HG02938 (cell line): ENCODE results near the gene TMEM242.

ENCODE experiments used
- ATAC-seq: cut with Tn5 transposase; IDR thresholded peaks from one replicate; pipeline ENCODE4 v1.9.1; 2021; ENCODE audit warnings: mild to moderate bottlenecking, moderate library complexity; ENCODE audit not compliant: unreplicated experiment

The TMEM242 gene

DNA sequence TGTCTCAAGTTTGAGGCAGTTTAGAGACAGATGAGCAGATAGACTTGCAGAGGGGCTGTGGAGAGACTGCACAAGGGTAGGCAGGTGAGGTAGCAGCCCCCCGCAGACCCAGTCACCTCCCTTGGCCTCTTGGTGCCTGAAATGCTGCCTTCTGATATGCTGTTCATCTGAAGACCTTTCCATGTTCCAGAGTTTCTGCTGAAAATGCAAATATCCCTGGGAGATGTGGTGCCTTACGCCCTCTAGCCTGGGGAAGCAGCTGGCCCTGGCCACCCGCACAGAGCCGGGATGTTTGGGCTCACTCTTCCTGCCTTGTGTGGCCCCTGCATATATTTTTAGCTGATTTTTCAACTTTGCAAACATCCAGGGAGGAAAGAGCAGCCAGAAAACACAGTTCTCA is 51.4 kb downstream of the TMEM242 start:
- no peak for ATAC-seq

DNA sequence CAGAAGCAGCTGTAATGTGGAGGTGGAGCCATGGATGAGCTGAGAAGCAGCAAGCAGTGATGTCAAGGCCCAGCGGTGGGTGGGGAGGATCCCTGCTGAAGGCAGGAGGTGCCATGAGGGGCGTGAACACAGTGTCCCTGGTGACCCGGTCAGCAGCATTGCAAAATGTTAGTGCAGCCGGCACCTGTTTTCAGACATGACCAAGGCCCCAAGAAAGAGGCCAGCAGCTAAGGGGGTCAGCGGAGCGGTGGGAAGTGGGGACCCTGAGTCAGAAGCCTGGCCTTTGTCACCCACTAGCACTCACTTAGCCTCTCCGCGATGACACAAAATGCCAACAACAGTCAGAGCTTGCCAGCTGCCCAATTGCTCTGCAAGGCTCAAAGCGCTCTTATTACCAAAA is 51.9 kb downstream of the TMEM242 start:
- no peak for ATAC-seq

DNA sequence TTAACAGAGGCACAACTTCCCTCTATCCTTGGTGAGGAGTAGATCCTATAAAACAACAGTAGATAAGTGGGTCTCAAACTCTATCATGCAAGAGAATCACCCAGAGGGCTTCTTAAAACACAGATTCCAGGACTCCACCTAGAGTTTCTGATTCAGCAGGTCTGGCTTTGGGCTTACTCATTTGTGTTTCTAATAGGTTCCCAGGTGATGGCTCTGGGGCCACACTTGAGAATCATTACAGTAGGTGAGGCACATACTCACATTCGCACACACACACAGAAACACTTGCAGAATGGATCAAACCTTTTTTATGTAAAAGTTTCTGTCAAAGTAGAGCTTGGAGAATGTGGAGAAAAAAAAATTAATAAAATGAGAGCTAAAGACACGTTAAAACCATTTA is 52.4 kb downstream of the TMEM242 start:
- no peak for ATAC-seq

DNA sequence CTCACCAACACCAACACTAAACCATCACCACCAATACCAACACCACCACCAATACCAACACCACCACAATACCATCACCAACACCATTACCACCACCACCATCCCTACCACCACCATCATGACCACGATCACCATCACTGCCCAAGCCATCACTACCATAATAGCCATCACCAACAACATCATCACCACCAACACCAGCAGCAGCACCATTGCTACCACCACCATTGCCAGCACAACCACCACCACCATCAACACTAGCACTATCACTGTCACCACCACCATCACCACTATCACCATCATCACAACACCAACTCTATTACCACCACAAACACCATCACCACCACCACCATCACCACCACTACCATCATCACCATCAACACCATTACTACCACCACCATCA is 53.0 kb downstream of the TMEM242 start:
- no peak for ATAC-seq

DNA sequence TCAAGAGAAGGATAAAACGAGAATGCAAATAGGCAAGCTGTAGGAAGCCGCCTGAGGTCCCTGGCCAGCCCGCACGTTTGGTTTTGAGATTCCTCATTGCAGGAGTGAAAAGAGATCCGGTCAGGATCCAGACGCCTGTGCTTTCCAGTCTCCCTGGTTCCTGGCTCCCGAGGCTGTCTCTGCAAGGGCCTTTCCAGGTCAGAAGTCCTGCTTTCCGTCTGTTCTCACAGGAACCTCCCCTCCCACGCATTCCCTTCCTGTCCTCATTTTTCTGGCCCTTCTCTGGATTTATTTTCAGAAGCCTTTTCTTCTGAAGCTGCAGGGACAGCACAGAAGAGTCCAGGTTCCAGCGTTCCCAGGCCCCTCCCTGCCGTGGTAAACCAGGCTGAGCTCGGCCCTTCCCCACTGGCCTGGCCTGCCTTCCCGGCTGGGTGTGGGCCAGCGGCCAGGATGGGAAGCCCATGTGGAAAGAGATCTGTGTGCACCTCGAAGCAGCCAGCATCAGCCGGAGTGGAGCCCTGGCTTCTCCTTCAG is 54.0 kb downstream of the TMEM242 start:
- no peak for ATAC-seq

DNA sequence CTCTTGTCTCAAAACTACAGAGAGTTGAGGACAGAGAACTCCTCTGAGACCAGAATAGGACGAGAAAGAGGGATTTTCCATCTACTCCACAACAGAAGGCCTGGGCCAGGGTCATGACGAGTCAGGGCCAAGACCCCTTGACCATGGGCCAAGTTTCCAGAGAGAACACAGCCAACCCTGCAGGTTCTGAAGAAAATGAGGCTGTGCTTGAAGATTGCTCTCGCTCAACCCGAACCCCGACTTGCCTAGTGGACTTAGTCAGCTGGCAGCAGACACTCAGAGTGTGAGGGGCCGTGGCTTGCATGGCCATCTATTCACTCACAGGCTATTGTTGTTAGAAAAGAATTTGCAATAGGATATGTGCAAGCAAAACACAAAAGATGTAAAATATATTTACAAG is 54.5 kb downstream of the TMEM242 start:
- no peak for ATAC-seq

DNA sequence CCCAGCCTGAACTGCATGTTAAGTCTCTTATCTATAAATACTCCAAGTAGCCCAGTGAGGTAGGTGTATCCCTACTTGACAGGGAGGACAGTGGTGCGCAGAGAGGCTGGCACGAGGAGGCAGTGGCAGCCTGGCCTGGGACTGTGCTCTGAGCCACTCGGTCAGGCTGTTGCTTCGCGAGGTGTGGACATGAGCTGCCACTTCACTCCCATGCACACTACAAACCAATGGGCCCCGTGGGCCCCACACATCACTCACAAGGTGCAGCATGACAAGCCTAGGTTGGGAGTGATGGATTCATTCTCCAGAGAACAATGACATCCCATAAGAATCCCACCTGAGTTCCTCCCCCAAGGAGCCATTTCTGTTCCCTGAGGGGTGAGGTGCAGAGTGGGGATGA is 54.9 kb downstream of the TMEM242 start:
- no peak for ATAC-seq

DNA sequence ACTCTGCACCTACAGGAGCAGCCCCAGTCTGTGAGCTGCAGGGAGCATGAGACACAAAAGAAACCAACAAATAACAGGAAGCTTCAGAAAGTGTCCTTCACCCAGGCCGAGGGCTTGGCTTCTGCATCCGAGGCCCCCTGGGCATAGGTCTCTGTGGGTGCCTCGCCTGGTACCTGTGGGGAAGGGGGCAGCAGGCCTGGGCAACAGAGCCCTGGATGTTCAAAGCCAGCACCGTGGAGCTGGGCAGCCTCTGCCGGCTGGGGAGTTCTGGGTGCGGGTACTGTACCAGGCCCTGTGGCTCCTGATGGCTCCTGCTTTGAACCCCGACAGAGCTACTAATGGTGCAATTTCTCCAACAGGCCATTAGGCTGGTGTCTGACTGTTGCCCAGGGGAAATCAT is 55.7 kb downstream of the TMEM242 start:
- no peak for ATAC-seq

DNA sequence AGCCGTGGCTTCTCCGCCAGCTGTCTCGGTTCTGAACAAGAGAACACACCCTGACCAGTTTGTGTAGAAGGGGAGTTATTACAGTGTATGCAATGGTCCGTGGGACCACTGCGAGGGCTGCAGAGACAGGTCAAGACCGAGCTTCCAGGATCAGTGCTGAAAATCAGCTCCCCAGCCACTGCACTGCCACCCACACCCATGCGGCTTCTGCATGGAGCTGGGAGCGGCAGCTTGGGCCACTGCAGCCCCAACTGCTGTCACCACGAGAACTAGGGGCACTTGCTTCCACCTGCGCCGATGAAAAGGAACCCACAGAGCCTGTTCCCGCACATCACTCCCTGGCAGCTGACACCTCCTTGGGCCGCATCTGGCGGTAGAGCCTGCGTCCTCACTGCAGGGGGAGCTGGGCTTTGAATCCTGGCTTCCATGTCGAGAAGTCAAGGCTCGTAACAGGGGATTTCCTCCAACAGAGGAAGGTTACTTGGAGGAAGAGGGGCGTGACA is 56.2 kb downstream of the TMEM242 start:
- ATAC-seq = no peak

DNA sequence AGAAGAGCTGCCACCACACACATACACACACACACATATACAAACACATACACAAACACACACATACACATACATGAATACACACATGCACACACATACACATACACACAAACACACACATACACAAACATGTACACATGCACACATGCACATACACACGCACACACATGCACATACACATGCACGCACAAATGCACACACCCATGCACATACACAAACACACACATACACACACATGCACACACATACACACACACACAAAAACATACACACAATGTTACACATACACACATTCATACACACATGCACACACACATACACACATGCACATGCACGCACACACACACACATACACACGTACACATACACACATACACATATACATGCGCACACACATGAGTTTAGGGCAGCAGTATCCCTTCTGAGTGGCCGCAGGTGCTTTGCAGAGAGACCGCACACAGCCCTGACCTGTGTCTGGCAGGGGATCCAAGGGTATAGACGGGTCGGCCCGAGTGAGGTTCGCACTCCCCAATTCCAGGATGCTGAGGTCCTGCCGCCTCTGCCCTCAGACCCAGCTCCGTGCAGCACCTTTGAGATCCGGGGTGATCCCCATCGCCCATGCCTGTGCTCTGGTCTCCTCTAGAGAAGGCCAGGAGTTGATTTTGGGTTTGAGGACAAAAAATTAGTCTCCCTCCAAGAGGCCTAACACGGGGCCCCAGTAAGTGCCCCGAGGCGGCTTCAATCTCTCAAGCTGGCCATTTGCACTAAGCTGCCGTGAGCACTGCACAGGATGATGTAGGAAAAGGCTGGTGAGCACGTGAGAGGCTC is 56.8 kb downstream of the TMEM242 start:
- no peak for ATAC-seq

DNA sequence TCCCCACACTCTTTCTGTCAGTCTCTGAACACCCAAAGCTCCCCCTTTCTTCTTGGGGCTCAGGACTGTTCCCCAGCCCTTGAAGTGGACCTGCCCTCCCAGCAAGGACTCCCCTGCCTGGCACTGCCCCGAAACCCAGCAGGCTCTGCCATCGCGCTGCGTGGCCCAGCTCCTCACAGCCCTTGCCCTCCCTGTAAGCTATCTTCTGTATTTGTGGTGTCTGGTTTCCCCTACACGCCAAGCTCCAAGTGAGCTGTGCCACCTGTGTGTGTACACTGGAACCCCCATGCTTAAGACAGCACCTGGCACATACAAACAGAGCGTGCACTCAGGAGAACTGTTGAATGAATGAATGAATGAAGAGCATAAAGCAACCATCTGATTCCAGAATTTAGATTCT is 57.7 kb downstream of the TMEM242 start:
- ATAC-seq = no peak

DNA sequence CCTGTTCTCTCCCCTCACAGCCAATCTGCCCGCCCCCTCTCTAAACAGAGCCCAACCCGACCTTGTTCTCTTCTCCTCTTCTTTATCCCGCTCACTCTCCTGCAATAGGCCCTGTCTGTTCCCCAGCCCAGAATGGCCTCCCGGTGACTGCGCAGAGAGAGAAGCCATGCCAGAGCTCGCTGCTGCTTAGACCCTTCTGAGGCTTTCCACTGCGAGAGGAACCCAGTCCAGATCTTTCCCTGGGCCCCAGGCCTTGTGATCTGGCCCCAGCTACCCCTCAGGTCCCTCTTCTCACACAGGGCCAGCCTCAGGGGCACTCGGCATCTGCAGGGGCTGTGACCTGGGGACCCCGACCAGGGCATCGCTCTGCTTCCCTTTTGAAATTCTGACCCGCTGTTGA is 58.1 kb downstream of the TMEM242 start:
- ATAC-seq = no peak

DNA sequence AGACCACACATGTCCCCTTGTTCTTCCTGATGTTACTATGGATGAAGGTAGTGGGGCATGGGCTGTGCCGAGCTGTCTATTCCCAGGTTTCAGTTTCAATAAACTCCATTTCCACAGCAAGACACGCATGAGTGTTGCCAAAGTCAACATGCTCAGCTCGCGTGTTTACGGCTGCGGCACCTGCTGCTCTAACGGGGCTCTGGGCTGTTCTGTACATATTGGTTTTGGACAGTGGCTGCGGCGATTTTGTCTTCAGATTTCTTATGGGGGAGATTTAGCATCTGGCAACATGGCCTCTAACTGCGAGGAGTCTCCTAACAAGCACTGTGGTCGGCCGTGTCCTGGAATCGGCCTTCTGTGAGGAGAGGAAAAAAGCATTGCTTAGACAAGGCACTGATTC is 58.6 kb downstream of the TMEM242 start:
- no peak for ATAC-seq

DNA sequence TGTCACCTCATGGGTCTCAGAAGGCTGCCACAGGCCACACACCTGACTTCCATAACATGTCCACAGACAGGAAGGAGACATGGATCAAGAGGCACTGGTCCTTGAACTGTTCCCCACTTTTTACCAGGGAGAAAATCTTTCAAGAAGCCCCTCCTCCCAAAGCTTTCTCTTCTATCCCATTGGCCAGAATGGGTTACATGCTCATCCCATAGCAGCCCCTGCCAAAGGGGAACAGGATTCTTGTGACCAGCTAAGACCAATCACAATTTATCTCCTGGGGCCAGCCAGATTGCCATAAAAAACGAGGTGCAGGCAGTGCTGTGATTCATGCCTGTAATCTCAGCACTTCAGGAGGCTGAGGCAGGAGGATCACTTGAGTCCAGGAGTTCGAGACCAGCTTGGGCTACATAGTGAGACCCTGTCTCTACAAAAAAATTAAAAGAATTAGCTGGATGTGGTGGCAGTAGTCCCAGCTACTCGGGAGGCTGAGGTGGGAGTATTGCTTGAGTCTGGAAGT is 59.4 kb downstream of the TMEM242 start:
- no peak for ATAC-seq

DNA sequence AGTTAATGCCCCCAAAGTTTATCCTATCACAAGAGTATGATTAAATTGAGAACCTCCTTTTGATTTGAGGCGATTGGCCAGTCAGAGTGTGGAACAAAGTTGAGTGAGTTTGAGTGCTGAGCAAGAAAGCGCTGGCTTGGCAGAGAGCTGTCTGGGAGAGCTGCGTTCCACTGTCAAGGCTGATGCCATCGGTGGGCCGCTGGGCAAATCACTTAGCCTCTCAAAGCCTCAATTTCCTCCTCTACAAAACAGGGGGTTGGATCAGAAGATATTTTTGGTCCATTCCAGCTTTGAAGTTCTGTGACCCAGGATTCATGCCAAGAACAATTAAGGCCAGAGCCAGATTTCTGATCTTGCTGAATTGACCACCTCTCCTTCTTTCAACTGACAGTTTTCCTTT is 60.2 kb downstream of the TMEM242 start:
- no peak for ATAC-seq

DNA sequence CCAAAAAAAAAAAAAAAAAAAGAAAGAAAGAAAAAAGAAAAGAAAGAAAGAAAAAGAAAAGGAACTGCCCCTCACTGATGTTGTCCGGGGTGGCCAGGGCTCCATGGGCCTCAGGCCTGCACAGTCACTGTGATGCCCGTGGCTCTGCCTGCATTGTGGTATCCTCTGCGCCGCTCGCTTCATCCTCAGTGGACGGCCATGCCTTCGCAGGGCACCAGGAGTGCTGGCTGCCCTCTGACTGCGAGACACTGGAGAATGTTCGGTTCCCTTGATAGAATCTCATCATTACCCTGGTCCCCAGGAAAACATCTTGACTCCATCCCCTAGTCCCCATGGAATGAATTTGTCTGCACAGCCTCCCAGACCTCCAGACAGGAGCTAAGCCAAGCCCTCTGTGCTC is 61.7 kb downstream of the TMEM242 start:
- ATAC-seq = no peak

DNA sequence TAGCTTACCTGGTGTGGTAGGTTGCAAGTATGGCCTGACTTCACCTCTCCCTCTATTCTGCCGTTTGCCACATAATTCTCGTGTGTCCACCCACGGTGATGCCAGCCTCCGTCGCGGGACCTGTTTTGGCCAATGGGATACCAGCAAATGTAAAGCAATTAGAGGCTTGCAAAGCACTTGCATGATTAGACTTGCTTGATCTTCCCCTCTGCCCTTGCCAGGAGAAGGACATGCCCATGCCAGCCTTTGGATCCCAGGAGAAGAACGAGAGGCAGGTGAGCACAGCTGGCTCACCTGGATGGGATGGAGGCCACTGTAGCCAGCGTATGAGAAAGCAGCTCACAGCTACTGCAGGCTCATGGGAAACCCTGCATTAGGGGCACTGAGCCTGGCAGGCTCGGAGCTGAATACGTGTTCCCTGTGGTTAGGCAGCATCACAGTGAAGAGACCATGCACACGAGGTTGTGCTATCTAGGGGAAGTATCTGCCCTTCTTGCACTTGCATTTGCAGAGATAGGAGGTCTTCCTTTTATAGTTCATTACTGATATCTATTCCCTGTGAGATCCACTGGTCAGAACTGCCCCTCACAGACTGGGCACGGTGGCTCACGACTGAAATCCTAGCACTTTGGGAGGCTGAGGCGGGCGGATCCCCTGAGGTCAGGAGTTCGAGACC is 62.4 kb downstream of the TMEM242 start:
- ATAC-seq = no peak

DNA sequence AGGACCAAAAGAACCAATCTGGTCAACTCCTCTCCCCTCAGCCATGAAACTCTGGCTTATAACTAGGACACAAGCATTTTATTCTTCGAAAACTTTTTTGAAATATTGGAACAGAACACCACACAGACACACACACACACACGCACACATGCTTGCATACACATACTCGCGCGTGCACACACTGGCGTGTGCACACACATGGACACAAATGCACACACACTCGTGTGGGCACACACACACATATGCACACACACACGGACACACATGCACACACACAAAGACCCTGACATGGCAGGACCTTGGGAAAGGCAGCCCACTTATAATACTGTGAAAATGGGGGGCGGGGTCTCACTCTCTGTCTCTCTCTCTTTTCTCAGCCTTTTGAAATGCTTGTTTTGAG is 63.9 kb downstream of the TMEM242 start:
- ATAC-seq = no peak

DNA sequence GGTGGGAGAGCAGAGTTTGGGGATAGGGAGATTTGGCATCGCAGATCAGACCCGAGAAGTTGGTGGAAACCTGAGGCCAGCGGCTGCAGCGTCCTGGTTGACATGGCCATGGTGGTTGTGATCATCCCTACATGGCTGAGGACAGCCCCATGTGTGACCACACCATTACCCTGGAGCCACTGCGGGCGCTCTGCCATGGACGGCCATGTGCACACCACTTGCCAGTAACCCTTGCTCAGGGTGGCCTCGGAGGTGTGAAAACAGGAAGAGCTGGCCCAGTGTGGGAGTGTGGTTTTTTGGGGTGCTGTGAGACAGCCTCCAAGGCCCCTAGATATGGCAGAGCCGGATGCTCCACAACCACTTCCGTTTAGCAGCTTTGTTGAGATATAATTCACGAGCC is 64.4 kb downstream of the TMEM242 start:
- no peak for ATAC-seq

DNA sequence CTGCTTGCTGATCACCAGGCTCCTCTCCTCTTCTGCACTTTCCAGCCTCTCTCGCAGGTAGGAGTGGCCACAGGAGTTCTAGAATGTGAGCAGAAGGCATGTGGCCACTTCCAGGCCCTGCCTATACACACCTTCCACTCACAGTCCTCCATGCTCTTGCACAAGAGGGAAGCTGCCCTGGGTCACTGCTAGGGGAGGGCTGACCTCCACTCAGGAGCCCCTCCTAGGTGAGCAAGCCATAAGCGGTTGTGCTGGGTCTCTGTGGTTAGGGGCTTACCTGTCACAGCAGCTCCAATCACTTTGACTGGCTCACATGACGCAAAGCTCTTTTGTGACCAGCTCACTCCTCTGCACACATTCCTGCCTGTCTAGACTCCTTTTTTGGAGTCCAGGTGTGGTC is 68.2 kb downstream of the TMEM242 start:
- ATAC-seq = no peak

DNA sequence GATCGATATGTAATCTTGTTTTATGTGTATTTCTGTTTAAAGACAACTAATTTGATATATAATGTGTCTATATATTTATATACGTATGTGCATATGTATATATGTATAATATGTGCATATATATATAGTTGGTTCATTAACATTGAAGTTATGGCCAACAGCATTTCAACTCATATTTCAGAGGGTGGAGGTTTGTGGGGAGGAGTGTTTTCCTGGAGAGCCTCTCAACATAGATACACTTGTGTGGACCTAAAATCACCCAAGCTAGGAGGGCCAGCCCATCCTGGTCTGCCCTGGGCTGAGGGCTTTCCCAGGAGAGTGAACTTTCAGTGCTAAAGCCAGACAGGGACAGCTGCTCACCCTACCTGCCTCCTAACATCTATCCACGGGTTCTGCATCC is 68.8 kb downstream of the TMEM242 start:
- no peak for ATAC-seq

DNA sequence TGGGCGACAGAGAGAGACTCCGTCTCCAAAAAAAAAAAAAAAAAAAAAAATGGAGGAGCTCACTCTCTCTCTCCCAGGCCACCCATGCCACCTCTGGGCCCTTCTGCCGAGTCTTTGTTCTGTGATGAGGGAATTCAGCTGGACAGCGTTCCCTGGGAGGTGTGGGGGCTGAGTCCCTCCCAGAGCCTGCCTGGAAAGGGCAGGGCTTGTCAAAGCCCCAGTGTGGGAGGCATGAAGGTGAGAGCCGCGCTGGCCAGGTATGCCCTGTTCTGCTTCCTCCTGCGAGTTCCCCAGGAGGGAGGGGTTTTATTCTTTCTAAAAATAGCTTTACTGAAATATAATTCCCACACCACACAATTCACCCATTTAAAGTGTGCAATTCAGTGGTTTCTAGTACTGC is 69.6 kb downstream of the TMEM242 start:
- ATAC-seq = no peak
